GM08714 (cell line): ENCODE measurements around the gene OR52A1.

Experiments used
- H3K4me3 ChIP-seq: fragments of 200-500 bp; sonication (Bioruptor generic); 2 replicates; pipeline ENCODE4 v1.5.1; 2014; ENCODE audit warnings: mild to moderate bottlenecking, low read length, inconsistent platforms
- ZNF274 ChIP-seq: IDR thresholded peaks from 2 replicates; pipeline ENCODE4 v1.6.1; 2012; ENCODE audit warnings: mild to moderate bottlenecking, low read depth, low read length

The OR52A1 gene

DNA sequence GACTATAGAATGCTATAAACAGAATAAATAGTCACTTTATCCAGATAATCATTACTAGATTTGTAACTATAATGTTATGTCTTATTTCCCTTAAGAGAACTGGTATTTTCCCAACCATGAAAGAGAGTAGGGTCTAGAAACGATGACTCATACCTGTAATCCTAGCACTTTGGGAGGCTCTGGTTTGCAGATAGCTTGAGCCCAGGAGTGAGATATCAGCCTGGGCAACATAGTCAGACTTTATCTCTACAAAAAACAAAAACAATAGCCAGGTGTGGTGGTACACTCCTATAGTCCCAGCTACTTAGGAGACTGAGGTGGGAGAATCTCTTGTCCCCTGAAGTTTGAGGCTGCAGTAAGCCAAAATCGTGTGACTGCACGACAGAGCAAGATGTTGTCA is 47.3 kb downstream of the OR52A1 start:
- TF ChIP-seq ZNF274: no peak
- no peak overlapping the region for H3K4me3 ChIP-seq

DNA sequence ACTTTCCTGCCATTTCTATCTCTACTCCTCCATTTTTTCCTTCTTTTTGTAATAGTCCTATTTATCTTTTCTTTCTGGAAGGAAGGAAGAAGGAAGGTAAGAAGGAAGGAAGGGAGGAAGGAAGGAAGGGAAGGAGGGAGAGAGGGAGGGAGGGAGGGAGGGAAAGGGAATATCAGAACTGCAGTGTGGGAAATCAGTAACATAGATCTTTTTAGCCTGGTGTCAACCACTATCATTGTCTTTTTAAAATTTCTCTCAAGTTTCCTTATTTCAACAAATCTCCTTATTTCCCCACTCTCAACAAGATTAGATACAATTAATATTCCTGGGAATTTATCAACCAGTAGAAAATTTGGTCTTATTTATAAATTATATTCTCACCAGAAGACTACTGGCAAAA is 51.5 kb downstream of the OR52A1 start:
- H3K4me3 ChIP-seq: no peak overlapping the region
- no peak for TF ChIP-seq ZNF274

- H3K4me3 ChIP-seq: no peak overlapping the region
- no peak for TF ChIP-seq ZNF274
Observed at GRCh38 chr11:5102246-5102645, 52.3 kb downstream of the OR52A1 start.

GRCh38 chr11:5096011-5096410 is 58.5 kb downstream of the OR52A1 start:
- TF ChIP-seq ZNF274: no peak
- H3K4me3 ChIP-seq: no peak overlapping the region
